Choroid plexus epithelial cell (primary cell): ENCODE measurements around the gene KCNIP1.

Experiments
- DNase-seq: peaks from one replicate; pipeline ENCODE4 v3.0.0-alpha.2; 2010; ENCODE audit warnings: low read depth
- H3K4me3 ChIP-seq: 2 replicates; pipeline ENCODE4 v1.5.1; 2011; ENCODE audit warnings: low read depth, mild to moderate bottlenecking, control low read depth, low read length, moderate library complexity
- CTCF ChIP-seq: conservative IDR thresholded peaks from 2 replicates; pipeline ENCODE4 v1.5.1; 2011; ENCODE audit warnings: low read depth, mild to moderate bottlenecking, control low read depth, inconsistent platforms, low read length, moderate library complexity

Gene KCNIP1

DNA sequence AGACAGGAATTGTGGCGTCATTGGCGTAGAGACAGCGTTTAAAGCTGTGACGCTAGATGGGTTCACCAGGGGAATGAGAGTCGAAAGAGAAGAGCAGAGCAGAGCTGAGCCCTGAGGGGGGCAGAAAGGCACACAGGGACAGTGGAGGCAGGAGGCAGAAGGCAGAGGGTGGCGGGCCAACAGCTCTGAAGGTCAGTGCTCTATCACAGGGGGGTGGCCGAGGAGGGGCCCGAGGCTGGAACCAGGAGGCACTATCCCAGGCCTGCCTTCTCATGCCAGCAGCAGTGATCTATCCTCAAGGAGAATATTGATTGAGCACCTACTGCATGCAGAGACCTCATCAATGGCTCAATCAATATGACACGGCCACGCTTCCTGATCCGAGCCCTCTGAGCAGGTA lies 132.4 kb downstream of the KCNIP1 start:
- TF ChIP-seq CTCF, result no peak

GRCh38 chr5:170636801-170637477 lies 133.1 kb downstream of the KCNIP1 start:
- no peak overlapping the region for H3K4me3 ChIP-seq
- TF ChIP-seq CTCF, result no peak
- no peak for DNase-seq

More for the DNA sequence above, 132.4 kb downstream of the KCNIP1 start:
- DNase-seq, result no peak
- H3K4me3 ChIP-seq, result no peak overlapping the region

- no peak overlapping the region for H3K4me3 ChIP-seq
- no peak for TF ChIP-seq CTCF
- no peak for DNase-seq
Measured at GRCh38 chr5:170638051-170638450, 134.2 kb downstream of the KCNIP1 start.

- peak; percentile 66 for DNase-seq
- H3K4me3 ChIP-seq, result no peak overlapping the region
- peak; percentile 92 for TF ChIP-seq CTCF
Measured at GRCh38 chr5:170638454-170639220, 134.8 kb downstream of the KCNIP1 start.

DNA sequence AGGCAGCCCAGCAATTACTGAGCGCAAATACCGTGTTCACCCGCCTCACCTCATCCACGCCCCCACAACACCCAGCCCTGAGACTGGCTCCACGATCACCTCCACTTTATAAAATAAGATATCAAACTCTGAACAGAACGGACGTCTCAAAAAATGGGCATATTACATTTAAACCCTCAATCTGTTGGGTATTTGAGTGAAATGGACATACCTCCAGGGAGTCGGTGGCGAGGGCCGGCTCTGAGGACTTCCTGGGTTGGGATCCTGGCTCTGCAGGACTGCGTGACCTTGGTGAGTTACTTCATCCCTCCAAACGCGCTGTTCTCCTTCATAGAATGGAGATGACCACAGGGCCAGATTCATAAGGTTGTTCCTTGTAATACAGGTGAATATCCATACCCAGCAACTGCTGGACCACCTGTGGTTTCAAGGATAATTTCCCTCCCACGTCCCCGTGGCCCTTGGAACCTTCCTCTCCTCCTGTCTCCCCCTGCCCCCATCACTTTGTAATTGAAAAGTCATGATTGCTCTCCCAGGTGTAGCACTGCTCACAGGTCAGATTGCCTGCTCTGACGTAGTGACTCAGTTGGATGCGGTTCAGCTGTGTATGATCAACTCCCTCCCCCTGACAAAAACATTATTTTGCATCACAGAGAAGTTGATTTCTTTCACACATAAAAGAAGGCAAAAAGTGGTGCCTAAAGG lies 135.6 kb downstream of the KCNIP1 start:
- no peak overlapping the region for H3K4me3 ChIP-seq
- TF ChIP-seq CTCF, result no peak
- no peak for DNase-seq

GRCh38 chr5:170640731-170641588 lies 137.1 kb downstream of the KCNIP1 start:
- TF ChIP-seq CTCF, result no peak
- no peak overlapping the region for H3K4me3 ChIP-seq
- no peak for DNase-seq
